Gastrocnemius medialis (tissue), 4 donors: Measurements from ENCODE around the gene NRG4.

Experiments
- POLR2A ChIP-seq, 2 donors: fragments of 450-650 bp; IDR thresholded peaks; one replicate each; pipeline ENCODE4 v1.6.1; 2017; ENCODE audit warnings: antibody characterized with exemption in 2 of 2, mild to moderate bottlenecking in 2 of 2, moderate library complexity in 2 of 2
- TF ChIP-seq, protein P1 (sequence below), 5 experiments: fragments of 450-650 bp in 3 of 5; fragments of 200-600 bp in 2 of 5; sonication (generic) in 2 of 5; IDR thresholded peaks in 4 of 5; conservative IDR thresholded peaks in 1 of 5; 1 replicate in 4 of 5; 2 replicates in 1 of 5; pipeline ENCODE4 v1.5.1; 2016 to 2019; ENCODE audit warnings: antibody characterized with exemption in 5 of 5, mild to moderate bottlenecking in 3 of 5, moderate library complexity in 3 of 5

DNA sequence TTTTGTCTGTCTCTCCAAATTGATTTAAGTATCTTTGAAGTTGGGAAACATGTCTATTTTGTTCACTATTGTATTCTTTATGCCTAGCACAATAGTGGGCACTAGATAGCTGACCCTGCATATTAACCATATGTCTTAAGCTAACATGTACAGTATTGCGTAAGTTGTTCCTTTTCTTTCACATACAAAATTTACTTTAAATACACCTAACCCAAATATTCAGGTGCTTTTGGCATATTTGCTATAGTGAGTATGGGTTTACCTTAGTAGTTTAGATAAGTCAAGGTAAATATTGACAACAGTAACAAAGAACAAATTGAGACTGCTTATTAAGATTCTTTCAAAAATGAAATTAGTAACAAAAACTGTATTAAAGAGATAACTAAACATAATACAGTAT lies 50.9 kb downstream of the NRG4 start:
- TF ChIP-seq, protein P1, sequence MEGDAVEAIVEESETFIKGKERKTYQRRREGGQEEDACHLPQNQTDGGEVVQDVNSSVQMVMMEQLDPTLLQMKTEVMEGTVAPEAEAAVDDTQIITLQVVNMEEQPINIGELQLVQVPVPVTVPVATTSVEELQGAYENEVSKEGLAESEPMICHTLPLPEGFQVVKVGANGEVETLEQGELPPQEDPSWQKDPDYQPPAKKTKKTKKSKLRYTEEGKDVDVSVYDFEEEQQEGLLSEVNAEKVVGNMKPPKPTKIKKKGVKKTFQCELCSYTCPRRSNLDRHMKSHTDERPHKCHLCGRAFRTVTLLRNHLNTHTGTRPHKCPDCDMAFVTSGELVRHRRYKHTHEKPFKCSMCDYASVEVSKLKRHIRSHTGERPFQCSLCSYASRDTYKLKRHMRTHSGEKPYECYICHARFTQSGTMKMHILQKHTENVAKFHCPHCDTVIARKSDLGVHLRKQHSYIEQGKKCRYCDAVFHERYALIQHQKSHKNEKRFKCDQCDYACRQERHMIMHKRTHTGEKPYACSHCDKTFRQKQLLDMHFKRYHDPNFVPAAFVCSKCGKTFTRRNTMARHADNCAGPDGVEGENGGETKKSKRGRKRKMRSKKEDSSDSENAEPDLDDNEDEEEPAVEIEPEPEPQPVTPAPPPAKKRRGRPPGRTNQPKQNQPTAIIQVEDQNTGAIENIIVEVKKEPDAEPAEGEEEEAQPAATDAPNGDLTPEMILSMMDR (IDR thresholded peaks at IDR 0.05 in 4 of 5, conservative IDR thresholded peaks at IDR 0.05 in 1 of 5), result no peak
- TF ChIP-seq POLR2A (IDR thresholded peaks at IDR 0.05), result no peak
